DMS 273 (cell line): ENCODE measurements around the gene SFTPA1.
"Not testable (repeated sequence)": the region's sequence is repeated elsewhere in the genome, so short reads cannot be mapped to it uniquely, and the experiment has no call there.

ENCODE experiments used
- DNase-seq: peaks from one replicate; lab custom pipeline; 2025; ENCODE audit not compliant: unreplicated experiment; lab: John Stamatoyannopoulos, UW

Gene SFTPA1

GRCh38 chr10:79608505-79609375 lies 2.0 kb upstream of the SFTPA1 start:
- peak; percentile 73 for DNase-seq

GRCh38 chr10:79611193-79611976 lies 646 bp downstream of the SFTPA1 start:
- peak; percentile 62 for DNase-seq

DNA sequence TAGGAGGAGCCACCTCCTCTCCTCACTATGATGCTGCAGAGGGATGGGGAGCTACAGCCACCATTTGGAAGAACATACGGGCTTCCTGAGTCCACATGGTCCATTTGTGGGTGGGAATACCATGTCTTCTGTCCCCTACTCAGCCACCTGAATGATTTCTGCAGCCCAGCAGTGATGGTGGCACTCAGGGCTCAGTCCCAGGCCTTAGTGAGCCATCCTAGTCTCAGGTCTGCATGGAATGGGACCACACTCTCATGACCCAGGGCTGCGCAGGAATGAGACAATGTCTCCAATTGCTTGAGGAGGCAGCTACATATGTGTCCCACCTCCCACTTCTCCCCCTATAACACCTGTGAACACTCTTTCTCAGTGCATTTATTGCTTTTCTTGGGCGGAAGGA lies 4.8 kb downstream of the SFTPA1 start:
- DNase-seq: no peak

- no peak for DNase-seq
Observed at GRCh38 chr10:79616164-79616563, 5.4 kb downstream of the SFTPA1 start.

DNA sequence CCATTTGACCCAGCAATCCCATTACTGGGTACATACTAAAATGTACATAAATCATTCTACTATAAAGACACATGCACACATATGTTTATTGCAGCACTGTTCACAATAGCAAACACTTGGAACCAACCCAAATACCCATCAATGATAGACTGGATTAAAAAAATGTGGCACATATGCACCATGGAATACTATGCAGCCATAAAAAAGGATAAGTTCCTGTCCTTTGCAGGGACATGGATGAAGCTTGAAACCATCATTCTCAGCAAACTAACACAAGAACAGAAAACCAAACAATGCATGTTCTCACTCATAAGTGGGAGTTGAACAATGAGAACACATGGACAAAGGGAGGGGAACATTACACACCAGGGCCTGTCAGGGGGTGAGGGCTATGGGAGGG lies 12.9 kb downstream of the SFTPA1 start:
- not testable (repeated sequence) for DNase-seq

- no peak for DNase-seq
Observed at GRCh38 chr10:79627075-79627474, 16.3 kb downstream of the SFTPA1 start.

GRCh38 chr10:79628083-79628482 lies 17.3 kb downstream of the SFTPA1 start:
- DNase-seq: no peak

- no peak for DNase-seq
Observed at GRCh38 chr10:79628988-79629954, 18.5 kb downstream of the SFTPA1 start.

DNA sequence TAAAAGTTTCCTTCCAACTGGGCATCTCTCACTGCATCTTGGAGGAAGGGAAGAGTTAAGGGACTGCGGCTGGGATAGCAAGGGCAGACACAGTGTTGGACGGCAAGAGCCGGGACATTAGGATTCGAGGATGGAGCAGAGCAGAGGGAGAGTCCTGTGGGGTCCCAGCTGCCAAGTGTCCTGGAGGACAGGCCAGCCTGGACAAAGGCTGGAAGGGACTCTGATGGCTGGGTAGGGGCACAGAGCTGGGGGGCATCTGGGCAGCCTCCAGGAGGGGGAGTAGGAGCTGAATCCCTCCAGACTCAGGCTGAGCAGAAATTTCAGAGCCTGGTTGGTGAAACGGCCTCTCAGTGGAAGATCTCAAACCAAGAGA lies 19.2 kb downstream of the SFTPA1 start:
- DNase-seq: no peak

GRCh38 chr10:79636654-79637199 lies 26.0 kb downstream of the SFTPA1 start:
- DNase-seq: not testable (repeated sequence)

DNA sequence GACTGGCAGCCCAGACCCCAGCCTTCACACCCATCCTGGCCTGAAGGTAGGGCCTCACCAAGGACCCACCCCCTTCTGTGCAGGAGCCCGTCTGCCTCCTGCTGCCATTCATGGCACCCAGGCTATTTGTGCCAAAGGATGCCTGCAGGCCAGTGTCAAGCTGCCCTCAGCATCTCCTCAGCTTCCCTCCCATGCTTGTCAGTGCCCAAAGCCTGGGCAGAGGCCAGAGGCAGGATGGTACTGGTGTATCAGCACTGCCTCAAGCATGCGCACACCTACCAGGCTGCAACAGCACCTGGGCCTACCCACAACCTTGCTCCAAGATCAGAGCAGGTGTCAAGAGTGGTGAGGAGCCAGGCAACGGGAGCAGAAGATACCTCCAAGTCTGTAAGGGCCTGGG lies 27.6 kb downstream of the SFTPA1 start:
- no peak for DNase-seq

DNA sequence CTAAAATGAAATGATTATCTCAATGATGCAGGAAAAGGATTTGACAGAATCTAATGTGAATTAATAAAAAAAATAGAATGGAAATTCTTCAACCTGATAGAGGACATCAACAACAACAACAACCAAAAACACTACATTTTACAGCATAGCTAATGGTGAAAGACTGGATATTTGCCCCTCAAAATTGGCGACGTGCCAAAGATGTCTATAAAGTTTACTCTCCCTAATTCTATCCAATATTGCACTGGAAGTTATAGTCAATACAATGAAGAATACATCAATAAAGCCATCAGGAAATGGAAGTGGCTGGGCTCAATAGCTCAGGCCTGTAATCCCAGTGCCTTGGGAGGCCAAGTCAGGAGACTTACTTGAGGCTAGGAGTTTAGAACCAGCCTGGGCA lies 42.0 kb downstream of the SFTPA1 start:
- DNase-seq: not testable (repeated sequence)

DNA sequence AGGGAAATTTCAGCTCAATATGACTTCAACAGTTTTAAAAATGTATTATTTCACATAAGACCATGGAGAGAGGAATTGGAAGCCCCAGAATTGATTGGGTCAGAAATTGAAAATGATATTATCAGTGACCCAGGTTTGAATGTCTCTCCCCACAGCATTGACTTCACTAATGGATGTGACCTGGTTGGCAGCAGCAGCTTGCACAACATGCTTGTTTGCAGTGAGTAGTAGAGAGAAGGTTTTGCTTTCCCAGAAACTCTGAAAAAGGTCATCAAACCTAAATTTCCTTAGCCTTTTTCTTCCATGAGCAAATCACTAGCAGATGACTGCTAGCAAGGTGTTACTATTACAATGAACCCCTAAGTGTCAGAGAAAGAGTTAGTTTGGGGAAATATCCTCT lies 52.5 kb downstream of the SFTPA1 start:
- not testable (repeated sequence) for DNase-seq

GRCh38 chr10:79664686-79665085 lies 53.9 kb downstream of the SFTPA1 start:
- not testable (repeated sequence) for DNase-seq
